DOHH2 (cell line): ENCODE measurements around the gene HOXA5.

Source experiments
- H3F3A ChIP-seq: fragments of 200-600 bp; sonication (generic), shearing (Covaris generic); 2 replicates; pipeline ENCODE4 v1.6.0; 2016; ENCODE audit warnings: antibody characterized with exemption, mild to moderate bottlenecking; ENCODE audit not compliant: control insufficient read depth, insufficient read depth
- H3K27ac ChIP-seq: fragments of 200-600 bp; sonication (generic); 2 replicates; pipeline ENCODE4 v1.5.1; 2014; ENCODE audit warnings: low read depth, mild to moderate bottlenecking, low read length, moderate library complexity
- H3K27me3 ChIP-seq: fragments of 200-600 bp; sonication (generic); 2 replicates; pipeline ENCODE4 v1.6.1; 2014; ENCODE audit warnings: mild to moderate bottlenecking, low read length, mixed read lengths; ENCODE audit not compliant: control insufficient read depth
- H3K36me3 ChIP-seq: fragments of 200-600 bp; sonication (generic); 2 replicates; pipeline ENCODE4 v1.6.1; 2014; ENCODE audit warnings: mild to moderate bottlenecking, low read length, moderate library complexity, mixed read lengths; ENCODE audit not compliant: control insufficient read depth
- H3K4me1 ChIP-seq: fragments of 200-600 bp; sonication (generic); 2 replicates; pipeline ENCODE4 v1.6.1; 2014; ENCODE audit warnings: mild to moderate bottlenecking, low read length, mixed read lengths; ENCODE audit not compliant: control insufficient read depth
- H3K4me2 ChIP-seq: fragments of 200-600 bp; sonication (generic); 2 replicates; pipeline ENCODE4 v1.6.0; 2014; ENCODE audit warnings: mild to moderate bottlenecking, low read length, moderate library complexity
- H3K4me3 ChIP-seq: fragments of 200-600 bp; sonication (generic); 2 replicates; pipeline ENCODE4 v1.5.1; 2014; ENCODE audit warnings: mild to moderate bottlenecking, low read length, mixed read lengths
- H3K79me2 ChIP-seq: fragments of 200-600 bp; sonication (generic); 2 replicates; pipeline ENCODE4 v1.6.1; 2014; ENCODE audit warnings: mild to moderate bottlenecking, low read length, mixed read lengths; ENCODE audit not compliant: control insufficient read depth
- H3K9me2 ChIP-seq: fragments of 200-600 bp; sonication (generic); replicated peaks from 2 replicates; pipeline ENCODE4 v1.6.1; 2014; ENCODE audit warnings: mild to moderate bottlenecking, low read length, mixed read lengths; ENCODE audit not compliant: control insufficient read depth
- H3K9me3 ChIP-seq: fragments of 200-600 bp; sonication (generic); 2 replicates; pipeline ENCODE4 v1.6.1; 2014; ENCODE audit warnings: antibody characterized with exemption, low read length, mixed read lengths; ENCODE audit not compliant: control insufficient read depth, insufficient read depth
- H4K20me1 ChIP-seq: fragments of 200-600 bp; sonication (generic); 2 replicates; pipeline ENCODE4 v1.6.0; 2014; ENCODE audit warnings: low read depth, mild to moderate bottlenecking, antibody characterized with exemption, low read length, moderate library complexity; ENCODE audit not compliant: control insufficient read depth, insufficient read depth
- EZH2phosphoT487 ChIP-seq: fragments of 200-600 bp; sonication (generic); IDR thresholded peaks from 2 replicates; pipeline ENCODE4 v1.6.1; 2017; ENCODE audit warnings: borderline replicate concordance, mild to moderate bottlenecking, antibody characterized with exemption, low read length, moderate library complexity, mixed read lengths
- TF ChIP-seq, protein P1 (sequence below): fragments of 200-600 bp; sonication (generic); IDR thresholded peaks from one replicate; pipeline ENCODE4 v1.5.1; 2014; ENCODE audit warnings: antibody characterized with exemption, mild to moderate bottlenecking, low read depth, low read length; ENCODE audit not compliant: poor library complexity, severe bottlenecking

HOXA5 gene

GRCh38 chr7:27176962-27177794 lies 33.7 kb upstream of the HOXA5 start:
- peaks cover 20% of the 10 kb centered on the region for H3K4me1 ChIP-seq
- no peak for TF ChIP-seq EZH2phosphoT487
- TF ChIP-seq, protein P1, sequence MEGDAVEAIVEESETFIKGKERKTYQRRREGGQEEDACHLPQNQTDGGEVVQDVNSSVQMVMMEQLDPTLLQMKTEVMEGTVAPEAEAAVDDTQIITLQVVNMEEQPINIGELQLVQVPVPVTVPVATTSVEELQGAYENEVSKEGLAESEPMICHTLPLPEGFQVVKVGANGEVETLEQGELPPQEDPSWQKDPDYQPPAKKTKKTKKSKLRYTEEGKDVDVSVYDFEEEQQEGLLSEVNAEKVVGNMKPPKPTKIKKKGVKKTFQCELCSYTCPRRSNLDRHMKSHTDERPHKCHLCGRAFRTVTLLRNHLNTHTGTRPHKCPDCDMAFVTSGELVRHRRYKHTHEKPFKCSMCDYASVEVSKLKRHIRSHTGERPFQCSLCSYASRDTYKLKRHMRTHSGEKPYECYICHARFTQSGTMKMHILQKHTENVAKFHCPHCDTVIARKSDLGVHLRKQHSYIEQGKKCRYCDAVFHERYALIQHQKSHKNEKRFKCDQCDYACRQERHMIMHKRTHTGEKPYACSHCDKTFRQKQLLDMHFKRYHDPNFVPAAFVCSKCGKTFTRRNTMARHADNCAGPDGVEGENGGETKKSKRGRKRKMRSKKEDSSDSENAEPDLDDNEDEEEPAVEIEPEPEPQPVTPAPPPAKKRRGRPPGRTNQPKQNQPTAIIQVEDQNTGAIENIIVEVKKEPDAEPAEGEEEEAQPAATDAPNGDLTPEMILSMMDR: no peak
- no peaks in the 10 kb centered on the region for H3F3A ChIP-seq
- H3K27me3 ChIP-seq: peaks cover 50% of the 10 kb centered on the region
- H3K9me2 ChIP-seq: no peaks in the 10 kb centered on the region
- H3K4me2 ChIP-seq: no peak overlapping the region
- no peak overlapping the region for H3K27ac ChIP-seq
- H3K36me3 ChIP-seq: no peaks in the 10 kb centered on the region
- no peaks in the 10 kb centered on the region for H3K9me3 ChIP-seq
- no peak overlapping the region for H3K4me3 ChIP-seq
- H3K79me2 ChIP-seq: no peaks in the 10 kb centered on the region
- no peaks in the 10 kb centered on the region for H4K20me1 ChIP-seq

- peaks cover 20% of the 10 kb centered on the region for H3K4me1 ChIP-seq
- peaks cover 51% of the 10 kb centered on the region for H3K27me3 ChIP-seq
- H3K36me3 ChIP-seq: no peaks in the 10 kb centered on the region
- H3K79me2 ChIP-seq: no peaks in the 10 kb centered on the region
- H3K27ac ChIP-seq: no peak overlapping the region
- no peaks in the 10 kb centered on the region for H4K20me1 ChIP-seq
- no peak overlapping the region for H3K4me3 ChIP-seq
- H3K9me3 ChIP-seq: no peaks in the 10 kb centered on the region
- TF ChIP-seq EZH2phosphoT487: no peak
- TF ChIP-seq, protein P1: no peak
- H3K9me2 ChIP-seq: no peaks in the 10 kb centered on the region
- no peak overlapping the region for H3K4me2 ChIP-seq
- no peaks in the 10 kb centered on the region for H3F3A ChIP-seq
Observed at GRCh38 chr7:27176524-27176845, 33.0 kb upstream of the HOXA5 start.

- no peak overlapping the region for H3K4me3 ChIP-seq
- peaks cover under 1% of the 10 kb centered on the region; the same call in 1 of the 2 replicates for H4K20me1 ChIP-seq
- TF ChIP-seq, protein P1: no peak
- TF ChIP-seq EZH2phosphoT487: no peak
Observed at GRCh38 chr7:27175626-27176523, 32.4 kb upstream of the HOXA5 start.

More at GRCh38 chr7:27175626-27176523, 32.4 kb upstream of the HOXA5 start:
- no peaks in the 10 kb centered on the region for H3K36me3 ChIP-seq
- no peak overlapping the region for H3K27ac ChIP-seq
- H3F3A ChIP-seq: peaks cover 3% of the 10 kb centered on the region; the same call in 1 of the 2 replicates
- H3K9me3 ChIP-seq: no peaks in the 10 kb centered on the region
- H3K4me1 ChIP-seq: peaks cover 20% of the 10 kb centered on the region
- H3K9me2 ChIP-seq: no peaks in the 10 kb centered on the region
- H3K79me2 ChIP-seq: no peaks in the 10 kb centered on the region
- H3K4me2 ChIP-seq: no peak overlapping the region
- peaks cover 53% of the 10 kb centered on the region for H3K27me3 ChIP-seq
